Measurements from ENCODE around the gene EVX2.

GRCh38 chr2:176096986-176097819 lies 13.4 kb upstream of the EVX2 start:
- TF ChIP-seq MXI1 (conservative IDR thresholded peaks at IDR 0.05; ENCODE audit: poor library complexity, severe bottlenecking) (no peak), CTCF (IDR thresholded peaks at IDR 0.05; ENCODE audit: poor library complexity, severe bottlenecking) (peak; percentile 86), POLR2AphosphoS5 (IDR thresholded peaks at IDR 0.05) (no peak), EZH2 (IDR thresholded peaks at IDR 0.05; ENCODE audit: borderline replicate concordance, insufficient read depth, low read length, poor library complexity, severe bottlenecking) (no peak), EP300 (conservative IDR thresholded peaks at IDR 0.05; ENCODE audit: poor library complexity, severe bottlenecking) (no peak), TAF1 (IDR thresholded peaks at IDR 0.05; ENCODE audit: low read depth) (no peak), SMC3 (conservative IDR thresholded peaks at IDR 0.05; ENCODE audit: poor library complexity) (peak; percentile 84), RAD21 (conservative IDR thresholded peaks at IDR 0.05) (peak; percentile 86), REST (IDR thresholded peaks at IDR 0.05; ENCODE audit: borderline replicate concordance) (no peak)
